GM23338 (cell line): Measurements from ENCODE around the gene IL4I1. TPM values are rescaled to one million over a fixed set of nuclear protein-coding genes. Genes with fewer than 3 reads are reported as not detected.

Source experiments
- ATAC-seq: fragments of 200-7000 bp; cut with Tn5 transposase; 3 replicates; pipeline ENCODE4 v1.9.1; 2020
- DNase-seq: peaks from one replicate; pipeline ENCODE4 v3.0.0-alpha.2; 2015; ENCODE audit warnings: low spot score
- H2AFZ ChIP-seq: fragments of 200-600 bp; sonication (generic); 2 replicates; pipeline ENCODE4 v1.8.0; 2016; ENCODE audit warnings: antibody characterized with exemption, mild to moderate bottlenecking, moderate library complexity
- H3F3A ChIP-seq: fragments of 200-600 bp; sonication (generic); replicated peaks from 2 replicates; pipeline ENCODE4 v1.8.0; 2017; ENCODE audit warnings: antibody characterized with exemption, mixed run types, low read depth
- H3K27ac ChIP-seq: fragments of 200-600 bp; sonication (generic); 2 replicates; pipeline ENCODE4 v1.6.1; 2016; ENCODE audit warnings: low read depth
- H3K27me3 ChIP-seq: fragments of 200-600 bp; sonication (generic); 2 replicates; pipeline ENCODE4 v1.8.0; 2016; ENCODE audit warnings: mild to moderate bottlenecking, mixed run types, moderate library complexity; ENCODE audit not compliant: insufficient read depth
- H3K36me3 ChIP-seq: fragments of 200-600 bp; sonication (generic); 2 replicates; pipeline ENCODE4 v1.8.0; 2016; ENCODE audit warnings: mild to moderate bottlenecking; ENCODE audit not compliant: insufficient read depth
- H3K4me1 ChIP-seq: fragments of 200-600 bp; sonication (generic); 2 replicates; pipeline ENCODE4 v1.8.0; 2016; ENCODE audit warnings: mild to moderate bottlenecking, moderate library complexity; ENCODE audit not compliant: insufficient read depth
- H3K4me2 ChIP-seq: fragments of 200-600 bp; sonication (generic); 2 replicates; pipeline ENCODE4 v1.7.1; 2017; ENCODE audit warnings: mixed run types
- H3K4me3 ChIP-seq: fragments of 200-600 bp; sonication (generic); 2 replicates; pipeline ENCODE4 v1.6.1; 2016; ENCODE audit warnings: mixed run types
- H3K79me2 ChIP-seq: fragments of 200-600 bp; sonication (generic); replicated peaks from 2 replicates; pipeline ENCODE4 v1.8.0; 2017; ENCODE audit warnings: mild to moderate bottlenecking; ENCODE audit not compliant: insufficient read depth
- H3K9me2 ChIP-seq: fragments of 200-600 bp; sonication (generic); 2 replicates; pipeline ENCODE4 v1.8.0; 2017; ENCODE audit not compliant: insufficient read depth
- H4K20me1 ChIP-seq: fragments of 200-600 bp; sonication (generic); replicated peaks from 2 replicates; pipeline ENCODE4 v1.8.0; 2017; ENCODE audit warnings: mild to moderate bottlenecking; ENCODE audit not compliant: insufficient read depth
- H3K27ac Mint-ChIP-seq: 2 replicates; pipeline ENCODE4 v1.8.0; 2020; ENCODE audit warnings: inconsistent platforms, mild to moderate bottlenecking, moderate library complexity, mixed read lengths
- H3K27me3 Mint-ChIP-seq: 3 replicates; pipeline ENCODE4 v1.8.0; 2022; ENCODE audit warnings: low read depth, mild to moderate bottlenecking, moderate library complexity, mixed read lengths, inconsistent platforms; ENCODE audit not compliant: insufficient read depth, poor library complexity
- H3K36me3 Mint-ChIP-seq: 3 replicates; pipeline ENCODE4 v1.8.0; 2021; ENCODE audit warnings: low read depth, mild to moderate bottlenecking, inconsistent platforms, moderate library complexity, mixed read lengths
- H3K4me1 Mint-ChIP-seq: 3 replicates; pipeline ENCODE4 v1.8.0; 2020; ENCODE audit warnings: mild to moderate bottlenecking, inconsistent platforms, mixed read lengths
- H3K4me3 Mint-ChIP-seq: 3 replicates; pipeline ENCODE4 v1.8.0; 2021; ENCODE audit warnings: moderate library complexity, mild to moderate bottlenecking, inconsistent platforms, mixed read lengths
- H3K9me3 Mint-ChIP-seq: 3 replicates; pipeline ENCODE4 v1.8.0; 2020; ENCODE audit warnings: moderate library complexity, mild to moderate bottlenecking, inconsistent platforms, mixed read lengths
- CTCF ChIP-seq, 2 experiments: fragments of 200-600 bp in 1 of 2; sonication (generic) in 1 of 2; conservative IDR thresholded peaks; 2 replicates each; pipeline versions ENCODE4 v1.5.1 to v1.6.1; 2016 to 2017; ENCODE audit warnings: antibody characterized with exemption in 2 of 2, low read depth in 2 of 2, mild to moderate bottlenecking in 2 of 2, moderate library complexity in 1 of 2
- EZH2phosphoT487 ChIP-seq: fragments of 200-600 bp; sonication (generic); IDR thresholded peaks from one replicate; pipeline ENCODE4 v1.8.1; 2018; ENCODE audit warnings: antibody characterized with exemption; ENCODE audit not compliant: unreplicated experiment
- JUNB ChIP-seq: IDR thresholded peaks from one replicate; pipeline ENCODE4 v1.6.1; 2016; ENCODE audit warnings: antibody characterized with exemption; ENCODE audit not compliant: unreplicated experiment
- POLR2AphosphoS5 ChIP-seq: IDR thresholded peaks from 2 replicates; pipeline ENCODE4 v1.6.1; 2016; ENCODE audit warnings: antibody characterized with exemption, low read depth
- REST ChIP-seq: IDR thresholded peaks from one replicate; pipeline ENCODE4 v1.6.1; 2018; ENCODE audit warnings: antibody characterized with exemption; ENCODE audit not compliant: unreplicated experiment
- ZNF331 ChIP-seq: fragments of 250-450 bp; sonication (Bioruptor Pico); IDR thresholded peaks from 2 replicates; pipeline ENCODE4 v1.5.0; 2020; ENCODE audit warnings: low read depth, mild to moderate bottlenecking, moderate library complexity
- ZNF462 ChIP-seq: fragments of 250-450 bp; sonication (Bioruptor Pico); IDR thresholded peaks from 2 replicates; pipeline ENCODE4 v1.5.0; 2020; ENCODE audit warnings: mild to moderate bottlenecking, moderate library complexity
- polyA plus RNA-seq: library from polyadenylated mRNA; unstranded; fragments of >200 nt; fragmentation: Nextera tagmentation; extraction: Ambion mirVana; gene quantifications from 2 replicates; pipeline ENCODE4 v1.2.1, GENCODE V29; 2016
- total RNA-seq: library from RNA; depleted of rRNA; stranded (reverse); fragments of >200 nt; shearing (Covaris generic); gene quantifications from 2 replicates; pipeline ENCODE4 v1.2.3, GENCODE V29; 2014

Gene IL4I1
- total and polyA plus RNA-seq, 2 experiments from 2014 or later = 0.60 to 0.69 TPM

- no peak for TF ChIP-seq ZNF462
Observed at GRCh38 chr19:49896863-49897621, at the start of gene IL4I1 (continued).

GRCh38 chr19:49946415-49946814 lies 49.7 kb upstream of the IL4I1 start:
- Histone ChIP-seq H3K36me3 (no peaks in the 10 kb centered on the region), H3K4me3 (no peak overlapping the region), H4K20me1 (no peaks in the 10 kb centered on the region), H3K4me2 (no peak overlapping the region), H3K9me2 (no peaks in the 10 kb centered on the region), H3K27me3 (no peaks in the 10 kb centered on the region), H3K79me2 (no peaks in the 10 kb centered on the region), H2AFZ (no peak overlapping the region), H3F3A (no peaks in the 10 kb centered on the region), H3K27ac (no peak overlapping the region), H3K4me1 (no peaks in the 10 kb centered on the region)
- H3K9me3 Mint-ChIP-seq = peaks cover 9% of the 10 kb centered on the region
- peaks cover 6% of the 10 kb centered on the region for H3K27me3 Mint-ChIP-seq
- no peaks in the 10 kb centered on the region for H3K4me1 Mint-ChIP-seq
- ATAC-seq = peak; percentile 35; the same call in 2 of the 3 replicates
- H3K4me3 Mint-ChIP-seq = no peak overlapping the region
- peak; percentile 50 for DNase-seq
- H3K27ac Mint-ChIP-seq = no peak overlapping the region
- H3K36me3 Mint-ChIP-seq = no peaks in the 10 kb centered on the region
- TF ChIP-seq JUNB (no peak), EZH2phosphoT487 (no peak), CTCF (conservative IDR thresholded peaks at IDR 0.05; ENCODE audit: low read depth in 2 of 2) (no peak), REST (no peak), POLR2AphosphoS5 (no peak), ZNF331 (CRISPR knock-in tag) (no peak)
